ENCODE measurements around the gene MCC.

The MCC gene

DNA sequence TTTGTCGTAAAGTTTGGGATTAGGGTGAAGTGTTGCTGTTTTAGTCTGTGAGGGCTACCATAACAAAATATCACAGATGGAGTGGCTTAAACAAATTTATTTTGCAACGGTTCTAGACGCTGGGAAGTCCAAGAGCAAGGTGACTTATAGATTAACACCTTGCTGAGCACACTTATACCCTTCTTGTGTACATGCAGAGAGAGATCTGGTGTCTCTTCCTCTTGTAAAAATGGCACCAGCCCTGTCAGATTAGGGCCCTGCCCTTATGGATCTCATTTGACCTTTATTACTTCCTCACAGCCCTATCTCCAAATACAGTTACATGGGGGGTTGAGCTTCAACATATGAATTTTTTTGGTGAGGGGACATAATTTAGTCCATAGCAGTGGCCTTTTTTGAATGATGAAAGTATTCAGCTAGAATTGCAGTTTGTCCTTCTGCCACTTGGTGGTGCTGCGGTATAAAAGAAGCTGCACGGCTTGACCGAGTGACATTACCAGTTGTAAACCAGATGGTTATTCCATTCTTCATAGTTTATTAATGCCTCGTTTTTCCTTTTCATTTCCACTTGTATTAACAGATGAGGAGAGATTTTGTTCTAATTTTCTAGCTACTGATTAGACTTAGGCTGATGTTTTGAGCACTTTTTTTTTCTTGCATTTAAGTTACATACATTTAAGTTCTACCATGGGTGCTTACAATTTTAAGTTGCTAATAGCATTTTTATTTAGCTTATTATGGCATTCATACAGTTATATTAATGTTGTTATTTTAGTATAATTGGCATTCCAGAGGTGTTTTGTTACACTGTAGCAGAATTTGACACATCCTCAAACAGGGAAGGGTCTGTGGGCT lies 492.3 kb downstream of the MCC start:
- TF ChIP-seq, protein P1, sequence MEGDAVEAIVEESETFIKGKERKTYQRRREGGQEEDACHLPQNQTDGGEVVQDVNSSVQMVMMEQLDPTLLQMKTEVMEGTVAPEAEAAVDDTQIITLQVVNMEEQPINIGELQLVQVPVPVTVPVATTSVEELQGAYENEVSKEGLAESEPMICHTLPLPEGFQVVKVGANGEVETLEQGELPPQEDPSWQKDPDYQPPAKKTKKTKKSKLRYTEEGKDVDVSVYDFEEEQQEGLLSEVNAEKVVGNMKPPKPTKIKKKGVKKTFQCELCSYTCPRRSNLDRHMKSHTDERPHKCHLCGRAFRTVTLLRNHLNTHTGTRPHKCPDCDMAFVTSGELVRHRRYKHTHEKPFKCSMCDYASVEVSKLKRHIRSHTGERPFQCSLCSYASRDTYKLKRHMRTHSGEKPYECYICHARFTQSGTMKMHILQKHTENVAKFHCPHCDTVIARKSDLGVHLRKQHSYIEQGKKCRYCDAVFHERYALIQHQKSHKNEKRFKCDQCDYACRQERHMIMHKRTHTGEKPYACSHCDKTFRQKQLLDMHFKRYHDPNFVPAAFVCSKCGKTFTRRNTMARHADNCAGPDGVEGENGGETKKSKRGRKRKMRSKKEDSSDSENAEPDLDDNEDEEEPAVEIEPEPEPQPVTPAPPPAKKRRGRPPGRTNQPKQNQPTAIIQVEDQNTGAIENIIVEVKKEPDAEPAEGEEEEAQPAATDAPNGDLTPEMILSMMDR (IDR thresholded peaks at IDR 0.05; ENCODE audit: unreplicated experiment in 3 of 3) = peak; percentile 92 to 94 (median 93)
- Mint-ChIP-seq H3K9me3 (no peaks in the 10 kb centered on the region), H3K4me1 (peaks cover 6% of the 10 kb centered on the region), H3K4me3 (no peak overlapping the region), H3K36me3 (ENCODE audit: low read depth) (peaks cover 33% of the 10 kb centered on the region), H3K27me3 (ENCODE audit: low read depth) (no peaks in the 10 kb centered on the region), H3K27ac (peak overlapping the region in 1 of 3 experiments; percentile 20)

DNA sequence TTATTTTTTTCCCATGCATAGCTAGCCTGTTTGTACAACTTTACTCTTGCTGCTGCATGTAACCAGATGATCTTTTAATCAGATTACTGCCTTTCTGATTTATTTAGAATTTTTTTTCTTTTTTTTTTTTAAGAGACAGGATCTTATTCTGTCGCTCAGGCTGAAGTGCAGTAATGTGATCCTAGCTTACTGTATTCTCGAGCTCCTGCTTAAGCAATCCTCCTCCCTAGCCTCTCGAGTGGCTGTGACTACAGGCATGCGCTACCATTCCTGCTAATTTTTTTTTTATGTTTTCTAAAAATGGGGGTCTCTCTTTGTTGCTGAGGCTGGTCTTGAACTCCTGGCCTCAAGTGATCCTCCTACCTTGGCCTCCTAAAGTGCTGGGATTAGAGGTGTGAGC lies 502.0 kb downstream of the MCC start:
- Mint-ChIP-seq H3K27me3 (ENCODE audit: low read depth) (no peaks in the 10 kb centered on the region), H3K27ac (no peak overlapping the region), H3K9me3 (no peaks in the 10 kb centered on the region), H3K4me3 (no peak overlapping the region), H3K36me3 (ENCODE audit: low read depth) (peaks cover 56% of the 10 kb centered on the region), H3K4me1 (peaks cover 30% of the 10 kb centered on the region)
- TF ChIP-seq, protein P1 (IDR thresholded peaks at IDR 0.05; ENCODE audit: unreplicated experiment in 3 of 3) = no peak

DNA sequence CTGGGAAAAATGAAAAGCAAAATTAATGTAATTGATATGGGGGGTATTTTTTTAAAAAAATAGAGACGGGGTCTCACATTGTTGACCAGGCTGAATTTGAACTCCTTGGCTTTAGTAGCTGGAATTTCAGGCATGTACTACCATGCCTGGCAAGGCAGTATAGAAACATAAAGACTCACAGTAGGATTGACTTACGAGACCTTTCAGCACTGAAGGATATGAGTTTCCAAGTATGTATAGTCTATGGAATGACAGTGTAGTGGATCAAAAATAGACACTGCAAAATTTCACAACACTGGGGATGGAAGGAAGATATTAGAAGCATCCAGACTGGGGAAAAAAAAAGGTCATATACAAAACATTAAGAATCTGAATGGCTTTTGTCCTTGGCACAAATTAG lies 504.9 kb downstream of the MCC start:
- Mint-ChIP-seq H3K9me3 (no peaks in the 10 kb centered on the region), H3K36me3 (ENCODE audit: low read depth) (peaks cover 44% of the 10 kb centered on the region)

DNA sequence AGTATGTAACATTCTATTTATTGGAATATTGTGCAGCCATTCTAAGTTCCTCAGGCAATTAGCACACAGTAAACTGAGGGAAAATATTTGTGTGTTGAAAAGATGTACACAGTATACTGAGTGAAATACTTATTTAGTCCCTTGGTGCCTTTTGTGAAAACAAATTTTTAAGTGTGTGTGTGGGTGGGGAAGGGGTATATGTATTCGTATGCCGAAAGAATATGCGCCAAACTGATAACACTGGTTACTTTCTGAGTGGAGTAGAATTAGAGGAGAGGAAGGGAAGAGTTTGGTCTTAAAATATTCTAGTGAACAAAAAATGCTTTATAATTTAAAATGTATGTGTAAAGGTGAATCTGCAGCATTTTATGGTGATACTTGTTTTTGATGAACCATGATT lies 508.5 kb downstream of the MCC start:
- Mint-ChIP-seq H3K4me1 (peaks cover 73% of the 10 kb centered on the region), H3K27me3 (ENCODE audit: low read depth) (no peaks in the 10 kb centered on the region), H3K9me3 (no peaks in the 10 kb centered on the region), H3K36me3 (ENCODE audit: low read depth) (peaks cover 35% of the 10 kb centered on the region), H3K27ac (peak overlapping the region; percentile 9 to 40 (median 33)), H3K4me3 (peak overlapping the region; percentile 67 to 87 (median 78))
- TF ChIP-seq, protein P1 (IDR thresholded peaks at IDR 0.05; ENCODE audit: unreplicated experiment in 3 of 3) = no peak

More for the DNA sequence above, 504.9 kb downstream of the MCC start:
- no peaks in the 10 kb centered on the region for H3K27me3 Mint-ChIP-seq (ENCODE audit: low read depth)
- H3K4me1 Mint-ChIP-seq = peaks cover 57% of the 10 kb centered on the region
- peak overlapping the region in 1 of 3 experiments; percentile 24 for H3K27ac Mint-ChIP-seq
- TF ChIP-seq, protein P1 (IDR thresholded peaks at IDR 0.05; ENCODE audit: unreplicated experiment in 3 of 3) = no peak
- H3K4me3 Mint-ChIP-seq = no peak overlapping the region

DNA sequence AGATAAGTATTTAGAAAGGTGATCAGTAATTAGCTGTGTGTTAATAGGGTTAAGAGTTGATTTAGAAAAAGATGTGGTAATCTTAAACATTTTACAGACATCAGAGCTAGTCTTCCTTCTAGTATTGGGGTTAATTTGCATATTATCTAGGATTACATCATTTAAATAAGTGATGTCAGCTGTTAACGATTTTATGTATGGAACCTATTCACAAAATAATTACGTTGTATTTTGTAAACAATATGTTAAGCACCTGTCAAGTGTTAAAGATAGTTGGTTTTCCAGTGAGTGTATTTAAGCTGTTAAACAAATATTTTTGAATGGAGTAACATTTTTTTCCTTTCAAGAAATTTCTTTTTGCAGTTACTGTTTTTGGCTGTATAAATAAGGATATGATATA lies 509.4 kb downstream of the MCC start:
- Mint-ChIP-seq H3K4me1 (peaks cover 69% of the 10 kb centered on the region), H3K27ac (peak overlapping the region in 1 of 3 experiments; percentile 94), H3K36me3 (ENCODE audit: low read depth) (peaks cover 33% of the 10 kb centered on the region), H3K27me3 (ENCODE audit: low read depth) (no peaks in the 10 kb centered on the region), H3K4me3 (peak overlapping the region; percentile 94 to 99 (median 96)), H3K9me3 (no peaks in the 10 kb centered on the region)
- TF ChIP-seq, protein P1 (IDR thresholded peaks at IDR 0.05; ENCODE audit: unreplicated experiment in 3 of 3) = no peak

All from nephron (organoid).